WERI-Rb-1 (cell line): Measurements from ENCODE around the gene EDAR.

ENCODE experiments used
- DNase-seq: peaks from one replicate; pipeline ENCODE4 v3.0.0-alpha.2; 2020
- H3K27ac ChIP-seq: fragments of 250-450 bp; sonication (Bioruptor Pico); 2 replicates; pipeline ENCODE4 v1.5.1; 2020; ENCODE audit warnings: mild to moderate bottlenecking, moderate library complexity
- H3K27me3 ChIP-seq: fragments of 250-450 bp; sonication (Bioruptor Pico); 2 replicates; pipeline ENCODE4 v1.5.1; 2021; ENCODE audit warnings: mild to moderate bottlenecking, low read depth, moderate library complexity; ENCODE audit not compliant: insufficient read depth, severe bottlenecking
- H3K36me3 ChIP-seq: fragments of 250-450 bp; sonication (Bioruptor Pico); 2 replicates; pipeline ENCODE4 v1.5.1; 2020; ENCODE audit warnings: mild to moderate bottlenecking, moderate library complexity
- H3K4me3 ChIP-seq: 2 replicates; pipeline ENCODE4 v1.5.1; 2011; ENCODE audit warnings: low read depth, mild to moderate bottlenecking, control low read depth, low read length
- H3K9me3 ChIP-seq: fragments of 250-450 bp; sonication (Bioruptor Pico); 2 replicates; pipeline ENCODE4 v1.5.1; 2021; ENCODE audit warnings: mild to moderate bottlenecking, moderate library complexity; ENCODE audit not compliant: severe bottlenecking
- CTCF ChIP-seq: IDR thresholded peaks from 2 replicates; pipeline ENCODE4 v1.5.1; 2011; ENCODE audit warnings: low read depth, mild to moderate bottlenecking, control low read depth, inconsistent platforms, low read length

EDAR gene

DNA sequence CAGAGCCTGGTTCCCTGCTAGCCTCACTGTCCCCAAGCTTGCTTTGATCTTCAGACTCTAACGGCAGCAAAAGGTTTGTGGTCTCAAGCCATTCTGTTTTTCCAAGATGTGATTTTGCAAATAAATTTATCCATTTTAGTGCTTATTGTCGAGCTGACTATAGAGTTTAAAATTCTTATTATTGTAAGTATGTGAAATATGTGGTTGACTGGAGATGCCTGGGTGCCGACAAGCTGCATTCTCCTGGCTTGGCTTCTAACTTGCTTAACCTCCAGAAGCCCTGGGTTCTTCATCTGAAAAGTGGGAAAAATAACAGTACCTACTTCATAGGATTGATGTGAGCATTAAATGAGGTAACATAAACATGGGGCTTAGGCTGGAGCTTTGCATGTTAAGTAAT is 9.9 kb upstream of the EDAR start:
- DNase-seq: no peak
- no peak overlapping the region for H3K27ac ChIP-seq
- no peaks in the 10 kb centered on the region for H3K27me3 ChIP-seq
- H3K9me3 ChIP-seq: no peaks in the 10 kb centered on the region
- TF ChIP-seq CTCF: no peak
- no peak overlapping the region for H3K4me3 ChIP-seq
- no peaks in the 10 kb centered on the region for H3K36me3 ChIP-seq

GRCh38 chr2:108994178-108994577 is 5.2 kb upstream of the EDAR start:
- no peak overlapping the region for H3K4me3 ChIP-seq
- H3K36me3 ChIP-seq: no peaks in the 10 kb centered on the region
- no peaks in the 10 kb centered on the region for H3K9me3 ChIP-seq
- no peak overlapping the region for H3K27ac ChIP-seq
- no peak for TF ChIP-seq CTCF
- DNase-seq: no peak
- H3K27me3 ChIP-seq: no peaks in the 10 kb centered on the region

DNA sequence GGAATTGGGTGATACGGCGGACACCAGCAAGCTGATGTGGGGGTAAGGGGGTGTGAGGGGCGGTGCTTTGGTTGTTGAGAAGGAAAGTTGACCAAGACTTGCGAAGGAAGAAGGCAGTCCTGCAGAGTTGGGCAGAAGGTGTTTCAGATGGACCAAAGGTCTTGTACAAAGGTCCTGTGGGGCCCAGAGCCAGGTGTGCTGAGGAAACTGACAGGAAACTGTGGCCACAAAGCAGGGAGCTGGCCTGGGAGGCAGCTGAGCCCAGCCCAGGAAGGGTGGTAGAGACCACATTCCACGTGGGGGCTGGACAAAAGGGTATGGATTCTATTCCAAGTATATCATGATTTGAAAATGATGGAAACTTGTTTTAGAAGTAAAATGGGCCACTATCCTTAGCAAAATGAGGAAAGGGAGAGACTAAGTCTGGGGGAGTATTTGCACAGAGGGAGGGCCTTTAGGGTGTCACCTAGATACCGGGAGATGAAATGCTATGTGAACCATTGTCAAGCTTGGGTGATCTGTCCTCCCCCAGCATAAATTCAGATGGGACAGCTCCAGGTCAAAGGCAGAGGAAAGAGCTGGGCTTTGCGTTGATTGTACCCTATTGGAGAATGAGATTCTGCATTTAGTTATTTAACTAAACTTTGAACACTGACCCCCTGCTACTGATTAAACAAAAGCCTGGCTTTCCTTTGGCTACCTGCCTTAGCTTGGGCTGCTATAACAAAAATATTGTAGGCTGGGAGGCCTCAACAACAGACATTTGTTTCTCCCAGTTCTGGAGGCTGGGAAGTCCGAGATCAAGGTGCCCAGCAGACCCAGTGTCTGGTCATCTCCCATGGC is 4.3 kb upstream of the EDAR start:
- no peak overlapping the region for H3K27ac ChIP-seq
- no peak for TF ChIP-seq CTCF
- no peak for DNase-seq
- H3K4me3 ChIP-seq: no peak overlapping the region
- no peaks in the 10 kb centered on the region for H3K27me3 ChIP-seq
- no peaks in the 10 kb centered on the region for H3K9me3 ChIP-seq
- no peaks in the 10 kb centered on the region for H3K36me3 ChIP-seq

DNA sequence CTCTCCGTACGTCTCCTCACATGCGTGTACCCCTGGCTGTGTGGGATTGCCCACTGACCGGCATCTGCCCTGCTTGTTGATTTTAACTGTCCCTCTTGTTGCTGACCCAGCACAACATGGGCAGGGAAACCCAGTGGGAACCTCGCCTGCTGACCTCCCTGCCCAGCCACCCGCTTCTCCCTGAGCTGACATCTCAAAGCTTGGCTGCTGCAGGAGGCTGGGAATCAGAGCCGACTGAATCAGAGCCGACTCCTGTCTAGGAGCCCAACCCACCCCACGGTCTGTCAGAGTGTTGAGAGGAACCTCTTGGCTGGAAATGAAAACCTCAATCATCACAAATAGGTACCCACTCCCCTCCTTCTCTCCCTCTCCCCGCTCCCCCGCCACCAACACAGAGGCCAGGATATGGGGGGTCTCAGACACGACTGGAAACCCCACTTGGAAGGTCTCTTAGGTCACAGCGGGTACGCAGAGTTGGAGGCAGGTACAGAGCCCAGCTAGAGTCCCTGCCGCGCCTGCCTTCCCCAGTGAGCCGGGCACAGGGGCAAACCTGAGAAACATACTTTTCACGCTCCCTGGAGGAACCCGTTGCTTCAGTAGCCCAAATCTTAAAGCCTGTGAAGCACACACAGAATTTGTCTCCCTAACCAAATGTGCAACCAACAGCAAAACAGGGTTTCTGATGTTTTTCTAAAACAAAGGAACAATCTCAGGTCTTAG is 784 bp downstream of the EDAR start:
- H3K36me3 ChIP-seq: no peaks in the 10 kb centered on the region
- no peak overlapping the region for H3K4me3 ChIP-seq
- DNase-seq: no peak
- no peak overlapping the region for H3K27ac ChIP-seq
- no peaks in the 10 kb centered on the region for H3K27me3 ChIP-seq
- no peak for TF ChIP-seq CTCF
- H3K9me3 ChIP-seq: no peaks in the 10 kb centered on the region

- Histone ChIP-seq H3K9me3 (no peaks in the 10 kb centered on the region), H3K36me3 (no peaks in the 10 kb centered on the region), H3K27me3 (no peaks in the 10 kb centered on the region), H3K27ac (no peak overlapping the region), H3K4me3 (no peak overlapping the region)
- TF ChIP-seq CTCF: peak; percentile 48; the same call in 1 of the 2 replicates
- DNase-seq: peak; percentile 17
These were observed 2.0 kb downstream of the EDAR start for GRCh38 chr2:108986916-108987510.
